BLaER1 treated with 17β-estradiol and CSF1 and Interleukin-3, amounts not matched to agents 10 nM and 100 nM (cell line): ENCODE results near the gene THUMPD3.
A peak's percentile ranks its signal among the peaks of the same experiment; 100 is the strongest.

Experiments
- H3K27ac ChIP-seq, 11 experiments: shearing (Covaris generic); formaldehyde crosslinking; 2 replicates each; pipeline ENCODE4 v1.8.1; 2022
- H3K27me3 ChIP-seq, 11 experiments: shearing (Covaris generic); formaldehyde crosslinking; 2 replicates each; pipeline ENCODE4 v1.8.1; 2022
- H3K36me3 ChIP-seq, 11 experiments: shearing (Covaris generic); formaldehyde crosslinking; 2 replicates each; pipeline ENCODE4 v1.8.1; 2022
- H3K4me1 ChIP-seq, 10 experiments: shearing (Covaris generic); formaldehyde crosslinking; 2 replicates each; pipeline ENCODE4 v1.8.1; 2022
- H3K4me2 ChIP-seq, 11 experiments: shearing (Covaris generic); formaldehyde crosslinking; 2 replicates each; pipeline ENCODE4 v1.8.1; 2022
- H3K4me3 ChIP-seq, 10 experiments: shearing (Covaris generic); formaldehyde crosslinking; 2 replicates each; pipeline ENCODE4 v1.8.1; 2022
- H3K9ac ChIP-seq, 11 experiments: shearing (Covaris generic); formaldehyde crosslinking; 2 replicates each; pipeline ENCODE4 v1.8.1; 2022
- H3K9me3 ChIP-seq, 11 experiments: shearing (Covaris generic); formaldehyde crosslinking; replicated peaks in 1 of 11; 2 replicates each; pipeline ENCODE4 v1.8.1; 2022
- H4K20me1 ChIP-seq, 11 experiments: shearing (Covaris generic); formaldehyde crosslinking; 2 replicates each; pipeline ENCODE4 v1.8.1; 2022
- Cebpa-rat ChIP-seq, 11 experiments: shearing (Covaris generic); IDR thresholded peaks; 2 replicates each; pipeline ENCODE4 v1.8.1; 2022

THUMPD3 gene

GRCh38 chr3:9398700-9399336 is 36.0 kb downstream of the THUMPD3 start:
- H3K4me3 ChIP-seq = peak overlapping the region; percentile 83 to 99 (median 92)
- peaks cover 44 to 67% (median 58%) of the 10 kb centered on the region in 10 experiments for H3K4me1 ChIP-seq
- H3K27ac ChIP-seq = peak overlapping the region; percentile 98 to 100 (median 100)
- TF ChIP-seq Cebpa-rat (IDR thresholded peaks at IDR 0.05) = no peak
- H3K27me3 ChIP-seq = no peaks in the 10 kb centered on the region
- H3K9ac ChIP-seq = peak overlapping the region; percentile 98 to 100 (median 100)
- peak overlapping the region; percentile 83 to 99 (median 91) for H3K4me2 ChIP-seq
- peaks cover 14 to 20% (median 18%) of the 10 kb centered on the region in 11 experiments for H3K36me3 ChIP-seq
- H3K9me3 ChIP-seq = no peaks in the 10 kb centered on the region
- H4K20me1 ChIP-seq = peaks cover 75 to 82% (median 78%) of the 10 kb centered on the region in 11 experiments

- no peak for TF ChIP-seq Cebpa-rat (IDR thresholded peaks at IDR 0.05)
- no peaks in the 10 kb centered on the region for H3K9me3 ChIP-seq
- no peaks in the 10 kb centered on the region for H3K27me3 ChIP-seq
- peak overlapping the region; percentile 83 to 99 (median 91) for H3K4me2 ChIP-seq
- H4K20me1 ChIP-seq = peaks cover 75 to 82% (median 78%) of the 10 kb centered on the region in 11 experiments
- peaks cover 39 to 67% (median 56%) of the 10 kb centered on the region in 10 experiments for H3K4me1 ChIP-seq
- peaks cover 9 to 15% (median 13%) of the 10 kb centered on the region in 11 experiments for H3K36me3 ChIP-seq
- H3K27ac ChIP-seq = peak overlapping the region; percentile 98 to 100 (median 100); a peak in 21 of 22 replicates
- H3K9ac ChIP-seq = peak overlapping the region; percentile 98 to 100 (median 100)
- peak overlapping the region; percentile 83 to 99 (median 92) for H3K4me3 ChIP-seq
Measured at GRCh38 chr3:9399337-9399703, 36.5 kb downstream of the THUMPD3 start.

- Histone ChIP-seq H3K4me3 (peak overlapping the region; percentile 83 to 99 (median 92)), H3K4me2 (peak overlapping the region; percentile 83 to 99 (median 91)), H3K27ac (peak overlapping the region; percentile 98 to 100 (median 100); a peak in 21 of 22 replicates), H3K9me3 (peaks cover 0 to 3% (median 0%) of the 10 kb centered on the region in 11 experiments; a peak in 1 of 22 replicates), H3K4me1 (peaks cover 35 to 65% (median 55%) of the 10 kb centered on the region in 10 experiments), H3K9ac (peak overlapping the region; percentile 98 to 100 (median 100)), H3K27me3 (no peaks in the 10 kb centered on the region), H3K36me3 (peaks cover 5 to 11% (median 8%) of the 10 kb centered on the region in 11 experiments; a peak in 20 of 22 replicates), H4K20me1 (peaks cover 75 to 82% (median 78%) of the 10 kb centered on the region in 11 experiments)
- TF ChIP-seq Cebpa-rat (IDR thresholded peaks at IDR 0.05) = no peak
Measured at GRCh38 chr3:9399746-9400145, 36.9 kb downstream of the THUMPD3 start.

GRCh38 chr3:9400616-9401015 is 37.8 kb downstream of the THUMPD3 start:
- Histone ChIP-seq H3K36me3 (peaks cover 0 to 5% (median 0%) of the 10 kb centered on the region in 11 experiments; a peak in 7 of 22 replicates), H3K9ac (peak overlapping the region in 10 of 11 experiments; percentile 4 to 100 (median 100); a peak in 16 of 22 replicates), H4K20me1 (peaks cover 75 to 82% (median 78%) of the 10 kb centered on the region in 11 experiments), H3K4me2 (peak overlapping the region; percentile 59 to 99 (median 91)), H3K4me3 (peak overlapping the region in 9 of 10 experiments; percentile 83 to 99 (median 93); a peak in 12 of 20 replicates), H3K27ac (peak overlapping the region in 7 of 11 experiments; percentile 20 to 100 (median 41); a peak in 11 of 22 replicates), H3K9me3 (peaks cover 0 to 4% (median 0%) of the 10 kb centered on the region in 11 experiments; a peak in 2 of 22 replicates), H3K4me1 (peaks cover 26 to 65% (median 50%) of the 10 kb centered on the region in 10 experiments), H3K27me3 (no peaks in the 10 kb centered on the region)
- no peak for TF ChIP-seq Cebpa-rat (IDR thresholded peaks at IDR 0.05)

- TF ChIP-seq Cebpa-rat (IDR thresholded peaks at IDR 0.05) = no peak
- peaks cover 81 to 89% (median 85%) of the 10 kb centered on the region in 11 experiments for H4K20me1 ChIP-seq
- no peaks in the 10 kb centered on the region for H3K27me3 ChIP-seq
- H3K9me3 ChIP-seq = peaks cover 0 to 7% (median 0%) of the 10 kb centered on the region in 11 experiments; a peak in 2 of 22 replicates
- no peak overlapping the region for H3K27ac ChIP-seq
- H3K9ac ChIP-seq = peak overlapping the region in 1 of 11 experiments; percentile 100; a peak in 3 of 22 replicates
- H3K36me3 ChIP-seq = peaks cover 0 to 8% (median 0%) of the 10 kb centered on the region in 11 experiments; a peak in 8 of 22 replicates
- H3K4me1 ChIP-seq = peaks cover 27 to 74% (median 56%) of the 10 kb centered on the region in 10 experiments
- H3K4me2 ChIP-seq = peak overlapping the region; percentile 39 to 99 (median 91); a peak in 21 of 22 replicates
- no peak overlapping the region for H3K4me3 ChIP-seq
Measured at GRCh38 chr3:9401986-9402385, 39.1 kb downstream of the THUMPD3 start.

GRCh38 chr3:9402410-9403228 is 39.8 kb downstream of the THUMPD3 start:
- Histone ChIP-seq H3K36me3 (peaks cover 0 to 10% (median under 1%) of the 10 kb centered on the region in 11 experiments; a peak in 10 of 22 replicates), H3K27ac (no peak overlapping the region), H3K4me2 (peak overlapping the region; percentile 39 to 99 (median 91); a peak in 21 of 22 replicates), H3K9me3 (peaks cover 0 to 7% (median 0%) of the 10 kb centered on the region in 11 experiments; a peak in 2 of 22 replicates), H4K20me1 (peaks cover 88 to 95% (median 92%) of the 10 kb centered on the region in 11 experiments), H3K9ac (peak overlapping the region in 2 of 11 experiments; percentile 13 to 100; a peak in 2 of 22 replicates), H3K4me1 (peaks cover 30 to 80% (median 62%) of the 10 kb centered on the region in 10 experiments), H3K4me3 (no peak overlapping the region), H3K27me3 (no peaks in the 10 kb centered on the region)
- no peak for TF ChIP-seq Cebpa-rat (IDR thresholded peaks at IDR 0.05)

- Histone ChIP-seq H3K4me1 (peaks cover 30 to 89% (median 64%) of the 10 kb centered on the region in 10 experiments), H3K27me3 (no peaks in the 10 kb centered on the region), H3K27ac (no peak overlapping the region), H3K4me2 (peak overlapping the region in 9 of 11 experiments; percentile 41 to 99 (median 94); a peak in 11 of 22 replicates), H3K4me3 (no peak overlapping the region), H3K9me3 (peaks cover 0 to 7% (median 0%) of the 10 kb centered on the region in 11 experiments; a peak in 2 of 22 replicates), H3K9ac (no peak overlapping the region), H4K20me1 (peaks cover 92 to 100% (median 100%) of the 10 kb centered on the region in 11 experiments), H3K36me3 (peaks cover 0 to 15% (median 5%) of the 10 kb centered on the region in 11 experiments; a peak in 13 of 22 replicates)
- TF ChIP-seq Cebpa-rat (IDR thresholded peaks at IDR 0.05) = no peak
Measured at GRCh38 chr3:9403463-9403862, 40.6 kb downstream of the THUMPD3 start.

- Histone ChIP-seq H3K4me3 (no peak overlapping the region), H3K9me3 (peaks cover 0 to 15% (median 0%) of the 10 kb centered on the region in 11 experiments; a peak in 4 of 22 replicates), H3K36me3 (peaks cover 0 to 22% (median 12%) of the 10 kb centered on the region in 11 experiments; a peak in 14 of 22 replicates), H3K9ac (no peak overlapping the region), H3K4me2 (peak overlapping the region in 6 of 11 experiments; percentile 2 to 62 (median 19); a peak in 5 of 22 replicates), H4K20me1 (peaks cover 93 to 100% (median 100%) of the 10 kb centered on the region in 11 experiments), H3K27ac (no peak overlapping the region), H3K27me3 (no peaks in the 10 kb centered on the region), H3K4me1 (peaks cover 31 to 94% (median 62%) of the 10 kb centered on the region in 10 experiments)
- no peak for TF ChIP-seq Cebpa-rat (IDR thresholded peaks at IDR 0.05)
Measured at GRCh38 chr3:9404680-9405079, 41.8 kb downstream of the THUMPD3 start.
